ENCODE measurements around the gene ZNF337.

The ZNF337 gene

DNA sequence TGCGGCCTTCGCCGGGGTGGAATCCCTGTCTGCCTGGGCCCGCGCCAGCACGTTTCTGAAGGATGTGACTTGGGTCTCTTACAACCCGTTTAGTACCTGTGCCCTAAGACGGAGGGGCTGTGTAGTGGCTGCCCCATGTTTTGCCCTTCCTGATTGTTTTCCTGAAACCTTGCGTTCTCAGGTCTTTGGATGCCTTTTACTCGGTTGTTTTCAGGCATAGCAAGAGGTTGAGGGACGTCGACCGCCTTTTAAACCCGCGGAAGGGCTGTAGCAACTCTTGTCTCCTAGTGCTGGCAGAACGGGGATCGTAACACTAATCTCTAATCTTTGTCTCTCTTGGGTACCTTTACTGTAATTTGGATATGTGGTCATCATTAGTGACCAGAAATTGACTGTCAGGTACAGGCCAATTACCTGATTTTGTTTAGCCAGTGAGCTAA is 72.1 kb downstream of the ZNF337 start:
- no peak for DNase-seq

Data from femur (tissue), 1 donor.